GM18498 (cell line): ENCODE data around the gene PPP1R12A.
"Not testable (repeated sequence)": the region's sequence is repeated elsewhere in the genome, so short reads cannot be mapped to it uniquely, and the experiment has no call there.

Source experiments
- ATAC-seq: cut with Tn5 transposase; IDR thresholded peaks from one replicate; pipeline ENCODE4 v1.9.1; 2021; ENCODE audit warnings: mild to moderate bottlenecking, moderate library complexity; ENCODE audit not compliant: unreplicated experiment

PPP1R12A gene

GRCh38 chr12:79935021-79935623 lies at the start of gene PPP1R12A:
Gene PPP1R12A, minus strand, starts transcription at chr12:79935097. Its CDS starts 166 bp downstream, at chr12:79934931.
- ATAC-seq: peak; percentile 91

DNA sequence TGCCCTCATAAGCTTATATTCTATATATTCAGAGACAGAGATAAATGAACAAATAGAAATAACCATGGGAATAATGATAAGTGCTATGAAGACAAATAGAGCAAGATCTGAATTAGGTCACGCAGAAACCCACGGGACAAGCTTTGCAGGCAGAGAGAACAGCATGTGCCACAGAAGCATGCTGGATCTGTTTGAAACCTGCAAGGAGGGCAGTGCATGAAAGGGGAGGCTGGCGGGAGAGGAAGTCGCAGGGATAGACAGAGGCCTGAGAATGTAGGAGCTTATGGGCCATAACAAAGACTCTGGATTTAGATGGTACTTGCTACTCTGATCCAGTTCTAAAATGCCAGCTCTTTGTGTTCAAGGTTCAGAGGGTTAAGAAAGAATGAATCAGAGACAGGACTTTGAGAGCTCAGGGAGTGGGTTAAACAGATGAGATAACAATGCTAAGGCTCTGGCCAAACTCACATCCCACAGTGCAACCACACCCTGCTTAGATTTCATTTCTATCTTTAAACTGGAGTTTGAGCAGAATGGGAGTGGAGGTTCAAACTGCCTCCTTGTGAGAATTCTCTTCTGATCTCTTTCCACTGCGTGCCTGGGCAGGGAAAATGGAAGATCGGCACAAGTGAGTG lies 49.2 kb upstream of the PPP1R12A start:
- no peak for ATAC-seq

DNA sequence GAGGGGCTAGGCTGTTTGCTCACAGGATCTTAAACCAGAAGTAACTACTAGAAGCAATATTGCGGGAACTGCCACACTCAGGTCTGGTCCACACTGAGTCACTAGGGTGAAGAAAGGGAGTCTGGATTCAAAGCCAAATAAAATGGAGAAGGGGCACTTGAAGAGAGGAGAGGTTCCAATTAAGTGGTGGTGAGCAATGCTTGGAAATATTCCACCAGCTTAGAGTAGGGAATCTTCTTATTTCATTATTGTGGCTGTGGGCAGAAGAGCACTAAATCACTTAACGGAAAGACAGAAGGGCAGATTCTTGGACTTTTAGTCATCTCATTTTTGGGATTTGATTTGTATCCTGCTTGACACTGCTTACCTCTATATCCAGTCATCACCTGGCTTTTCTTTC lies 48.6 kb upstream of the PPP1R12A start:
- ATAC-seq: no peak

GRCh38 chr12:79982086-79983062 lies 47.5 kb upstream of the PPP1R12A start:
- no peak for ATAC-seq

DNA sequence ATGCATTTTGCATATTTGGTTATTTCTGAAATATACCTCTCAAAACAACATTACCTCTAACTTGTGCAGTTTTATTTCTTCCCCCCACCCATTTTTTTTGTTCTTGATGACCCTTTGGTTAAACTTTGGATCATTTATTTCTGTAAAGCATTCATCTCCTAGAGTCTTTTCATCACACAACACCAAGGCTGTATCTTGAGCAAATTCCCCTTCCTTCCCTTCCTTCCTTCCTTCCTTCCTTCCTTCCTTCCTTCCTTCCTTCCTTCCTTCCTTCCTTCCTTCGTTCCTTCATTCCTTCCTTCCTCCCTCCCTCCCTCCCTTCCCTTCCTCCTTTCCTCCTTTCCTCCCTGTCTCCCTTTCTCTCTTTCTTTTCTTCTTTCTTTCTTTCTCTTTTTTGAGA lies 43.8 kb upstream of the PPP1R12A start:
- no peak for ATAC-seq

DNA sequence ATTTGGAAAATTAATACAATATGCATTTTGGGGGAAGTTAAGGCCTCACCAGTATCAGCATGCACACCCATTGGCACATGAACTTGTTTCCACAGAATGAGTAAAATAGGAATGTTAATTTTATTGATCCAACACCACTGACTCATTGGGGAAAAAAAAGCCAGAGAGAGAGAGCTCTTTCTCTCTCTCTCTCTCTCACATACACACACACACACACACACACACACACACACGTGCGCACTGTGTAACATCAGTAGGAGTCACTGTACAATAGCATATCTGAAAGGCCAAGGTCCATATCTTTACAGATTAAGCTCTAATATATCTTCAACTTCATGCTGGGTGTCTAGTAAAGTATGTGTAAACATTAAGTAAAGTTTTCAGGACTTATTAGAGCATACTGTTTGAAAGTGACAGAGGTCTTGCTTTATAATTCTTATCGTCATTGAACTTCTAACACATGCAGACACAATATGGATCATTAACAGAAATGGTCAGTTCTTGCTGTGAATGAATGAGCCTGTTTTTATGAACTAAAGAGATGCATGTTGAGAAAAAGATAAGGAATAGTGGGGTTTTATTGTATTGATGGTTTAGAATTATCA lies 43.1 kb upstream of the PPP1R12A start:
- not testable (repeated sequence) for ATAC-seq

DNA sequence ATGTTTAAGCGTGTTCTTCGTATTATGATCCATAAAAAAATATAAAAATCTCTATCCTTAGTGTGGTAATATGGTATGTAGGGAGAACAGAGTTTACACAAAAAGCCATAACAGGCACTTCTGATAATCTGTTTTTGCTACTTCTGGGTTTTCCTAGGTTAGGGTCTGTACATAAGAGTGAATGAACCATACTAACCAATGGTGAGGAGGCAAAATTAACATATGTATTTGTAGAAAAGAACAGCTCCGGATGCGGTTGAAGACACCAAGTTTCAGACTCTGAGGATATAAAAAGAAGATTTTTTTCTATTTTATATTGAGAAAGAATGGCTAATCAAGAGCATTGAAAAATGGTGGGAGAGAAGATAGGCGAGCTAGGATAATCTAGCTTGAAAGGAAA lies 40.2 kb upstream of the PPP1R12A start:
- ATAC-seq: no peak

- ATAC-seq: no peak
Observed at GRCh38 chr12:79973801-79974200, 38.9 kb upstream of the PPP1R12A start.

DNA sequence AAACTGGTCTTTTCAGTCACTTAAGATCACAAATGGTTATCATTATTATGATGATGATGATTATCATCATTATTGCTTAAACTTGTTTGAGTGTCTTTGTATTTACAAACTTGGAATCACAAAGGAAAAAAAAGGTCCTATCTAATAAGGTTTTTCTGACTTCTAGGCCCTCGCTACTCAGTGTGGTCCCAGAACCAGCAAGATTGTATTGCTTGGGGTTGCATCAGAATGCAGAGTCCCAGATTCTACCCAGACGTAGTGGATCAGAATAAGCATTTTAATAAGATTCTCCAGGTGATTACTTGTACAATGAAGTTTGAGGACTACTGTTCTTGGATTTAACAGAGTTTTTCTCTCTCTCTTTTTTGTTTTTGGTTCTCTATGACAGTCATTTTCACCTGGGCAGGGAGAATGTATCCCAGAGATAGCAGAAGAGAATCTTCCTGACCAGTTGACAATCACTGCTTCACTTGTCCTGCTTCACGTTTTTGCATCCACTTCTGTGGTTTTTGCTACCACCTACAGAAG lies 29.3 kb upstream of the PPP1R12A start:
- ATAC-seq: no peak

DNA sequence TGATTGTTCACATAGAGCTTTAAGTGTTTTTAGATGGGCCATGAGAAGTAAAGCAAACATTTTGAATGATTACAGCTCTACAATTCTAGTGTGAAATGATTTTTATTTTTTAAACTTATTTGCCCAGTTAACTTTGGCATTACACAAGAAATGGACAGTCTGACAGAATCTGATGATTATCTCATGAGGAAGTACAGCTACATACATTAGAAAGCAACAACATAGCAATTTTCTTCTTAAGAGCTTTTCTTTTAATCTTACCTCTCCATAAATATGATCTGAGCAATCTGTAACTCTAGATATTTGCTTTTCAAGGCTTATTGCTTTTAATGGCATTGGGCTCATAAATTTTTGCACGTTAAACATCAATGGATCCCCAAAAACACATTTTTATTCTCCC lies 26.5 kb upstream of the PPP1R12A start:
- ATAC-seq: no peak

DNA sequence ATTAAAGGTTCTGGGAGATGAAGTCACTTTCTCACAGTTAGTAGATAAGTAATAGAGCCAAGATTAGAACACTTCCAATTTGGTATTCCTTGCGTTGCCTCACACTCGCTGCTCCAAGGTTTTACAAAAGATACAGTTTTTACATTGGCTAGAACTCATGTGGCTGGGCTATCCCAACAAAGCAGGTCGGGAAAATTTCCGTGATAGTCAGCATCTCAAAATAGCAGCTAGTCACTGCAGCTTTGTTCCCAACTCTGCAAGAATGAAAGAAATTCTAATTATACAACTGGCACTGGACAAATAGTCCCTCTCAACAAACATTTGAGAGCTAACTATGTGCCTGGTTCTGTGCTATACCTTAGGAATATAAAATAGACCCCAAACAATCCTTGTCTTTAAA lies 24.6 kb upstream of the PPP1R12A start:
- ATAC-seq: no peak

DNA sequence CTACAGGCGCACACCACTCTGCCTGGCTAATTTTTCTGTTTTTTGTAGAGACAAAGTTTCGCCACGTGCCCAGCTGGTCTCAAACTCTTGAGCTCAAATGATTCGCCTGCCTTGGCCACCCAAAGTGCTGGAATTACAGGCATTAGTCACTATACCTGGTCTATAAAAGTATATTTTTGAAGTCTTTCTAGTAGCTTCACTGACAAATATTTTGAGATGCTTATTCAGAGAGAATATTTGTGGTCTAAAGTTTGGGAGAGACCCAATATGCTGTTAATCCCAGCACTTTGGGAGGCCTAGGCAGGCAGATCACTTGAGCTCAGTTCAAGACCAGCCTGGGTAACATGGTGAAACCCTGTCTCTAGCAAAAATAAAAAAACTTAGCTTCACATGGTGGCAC lies 22.0 kb upstream of the PPP1R12A start:
- ATAC-seq: no peak

DNA sequence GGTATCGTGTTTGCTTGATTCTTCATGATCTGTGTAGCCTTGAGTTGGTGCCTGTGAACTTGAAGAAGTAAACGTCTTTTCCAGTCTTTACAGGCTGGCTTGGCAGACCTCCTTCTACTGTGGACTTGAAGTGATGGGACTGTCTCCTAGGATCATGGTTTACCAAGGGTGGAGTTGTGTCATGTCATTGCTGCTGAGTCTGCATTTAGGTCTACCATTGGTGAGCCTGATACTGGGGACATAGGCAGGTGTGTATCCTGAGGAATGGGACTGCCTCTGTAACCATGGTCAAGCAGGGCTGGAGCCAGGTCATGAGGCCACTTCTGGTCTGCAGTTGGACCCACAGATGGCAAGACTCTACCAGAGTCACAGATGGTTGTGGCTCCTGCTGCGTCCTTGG lies 20.7 kb upstream of the PPP1R12A start:
- ATAC-seq: no peak

DNA sequence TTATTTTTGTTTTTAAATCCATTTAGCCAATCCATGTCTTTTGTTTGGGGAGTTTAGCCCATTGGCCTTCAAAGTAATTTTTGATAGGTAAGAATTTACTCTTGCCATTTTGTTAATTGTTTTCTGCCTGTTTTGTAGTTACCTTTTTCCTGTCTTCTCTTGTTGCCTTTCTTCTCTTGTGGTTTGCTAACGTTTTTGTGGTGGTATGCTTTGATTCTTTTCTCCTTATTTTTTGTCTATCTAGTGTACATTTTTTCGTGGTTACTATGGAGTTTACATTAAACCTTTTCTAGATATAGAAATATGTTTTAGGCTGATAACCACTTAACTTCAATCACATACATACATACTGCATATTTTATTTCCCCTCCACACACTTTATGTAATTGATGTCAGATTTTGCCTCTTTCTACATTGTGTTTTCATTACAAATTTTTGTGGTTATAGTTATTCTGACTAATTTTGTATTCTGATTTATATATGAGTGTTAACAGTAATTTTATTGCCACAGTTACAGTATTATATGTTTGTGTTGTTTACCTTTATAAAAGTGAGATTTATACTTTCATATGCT lies 19.2 kb upstream of the PPP1R12A start:
- no peak for ATAC-seq

- ATAC-seq: no peak
Observed at GRCh38 chr12:79949098-79949497, 14.2 kb upstream of the PPP1R12A start.

GRCh38 chr12:79945433-79945832 lies 10.5 kb upstream of the PPP1R12A start:
- ATAC-seq: no peak

- ATAC-seq: no peak
Observed at GRCh38 chr12:79944565-79944964, 9.7 kb upstream of the PPP1R12A start.

GRCh38 chr12:79942846-79943245 lies 7.9 kb upstream of the PPP1R12A start:
- not testable (repeated sequence) for ATAC-seq

DNA sequence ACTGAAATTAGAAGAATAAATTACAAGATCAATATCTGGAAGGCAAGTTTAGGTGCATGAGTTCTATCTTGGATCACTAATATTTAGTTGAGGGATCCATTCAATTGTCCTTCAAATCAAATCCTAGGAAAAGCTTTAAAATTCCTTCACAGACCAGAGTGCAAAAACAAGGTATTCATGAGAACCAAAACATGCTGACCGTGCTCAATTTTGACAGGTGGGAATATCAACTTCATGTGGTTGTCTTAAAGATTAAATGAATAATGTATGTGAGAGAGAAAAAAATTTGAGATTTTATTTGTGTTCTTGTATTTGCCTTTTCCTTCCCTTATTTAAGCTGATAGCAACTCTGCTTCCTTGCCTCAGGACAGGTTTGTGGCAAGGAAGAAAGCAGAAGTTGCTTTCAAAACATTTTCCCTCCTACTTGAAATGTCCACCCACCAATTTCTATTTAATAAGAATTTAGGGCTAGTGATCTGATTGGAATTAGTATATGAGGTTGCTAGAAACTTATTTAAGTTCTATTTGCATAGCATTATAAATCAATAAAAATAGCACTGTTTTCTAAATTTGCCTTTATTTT lies 4.9 kb upstream of the PPP1R12A start:
- ATAC-seq: no peak

DNA sequence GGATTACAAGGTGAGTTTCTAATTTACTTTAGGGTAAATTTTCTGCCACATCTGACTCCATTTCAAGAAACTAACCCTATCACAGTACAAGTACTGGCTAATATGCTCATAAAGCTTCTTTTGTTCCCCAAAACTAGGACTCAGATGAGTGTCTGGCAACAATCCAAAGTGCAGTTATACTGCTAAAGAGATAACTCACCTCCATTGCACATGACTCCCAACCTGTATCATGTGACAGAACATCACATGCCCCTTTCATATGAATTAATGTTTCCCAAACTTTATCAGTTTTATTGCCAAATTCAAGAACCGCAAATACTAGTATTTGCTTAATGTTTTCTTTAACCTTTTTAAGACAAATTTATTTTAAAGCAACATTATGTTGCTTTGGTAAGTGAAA lies 3.9 kb upstream of the PPP1R12A start:
- ATAC-seq: no peak
